Hepatocyte (in vitro differentiated cells): Measurements from ENCODE around the gene PRDM16.

Source experiments
- CTCF ChIP-seq: fragments of 200-600 bp; sonication (generic); IDR thresholded peaks from 2 replicates; pipeline ENCODE4 v1.5.1; 2016; ENCODE audit warnings: antibody characterized with exemption, mild to moderate bottlenecking; ENCODE audit not compliant: poor library complexity
- EZH2 ChIP-seq: fragments of 200-600 bp; sonication (generic); IDR thresholded peaks from 2 replicates; pipeline ENCODE4 v1.6.1; 2016; ENCODE audit warnings: antibody characterized with exemption, mild to moderate bottlenecking, borderline replicate concordance

GRCh38 chr1:3474016-3474415, 405.0 kb downstream of the PRDM16 start:
- no peak for TF ChIP-seq CTCF
- no peak for TF ChIP-seq EZH2
